Hematopoietic multipotent progenitor cell treated with erythropoietin and hydrocortisone succinate and interleukin-3 and kit ligand, for 6 days (in vitro differentiated cells): Measurements from ENCODE around the gene TMBIM1.

Experiments
- DNase-seq: peaks from one replicate; pipeline ENCODE4 v3.0.0-alpha.2; 2015

The TMBIM1 gene

GRCh38 chr2:218292048-218293014 lies at the start of gene TMBIM1:
TSS of gene TMBIM1 (minus strand) at chr2:218292503. CDS start at chr2:218282141, 10,362 bp downstream.
- DNase-seq = peak; percentile 91

GRCh38 chr2:218341381-218341780 lies 49.1 kb upstream of the TMBIM1 start:
- no peak for DNase-seq

- no peak for DNase-seq
Measured at GRCh38 chr2:218340656-218341055, 48.4 kb upstream of the TMBIM1 start.

GRCh38 chr2:218334531-218334930 lies 42.2 kb upstream of the TMBIM1 start:
- no peak for DNase-seq

- peak; percentile 93 for DNase-seq
Measured at GRCh38 chr2:218332920-218333645, 40.8 kb upstream of the TMBIM1 start.

- DNase-seq = peak; percentile 50
Measured at GRCh38 chr2:218332288-218332687, 40.0 kb upstream of the TMBIM1 start.

- no peak for DNase-seq
Measured at GRCh38 chr2:218331745-218332144, 39.4 kb upstream of the TMBIM1 start.

- no peak for DNase-seq
Measured at GRCh38 chr2:218329826-218330593, 37.7 kb upstream of the TMBIM1 start.

GRCh38 chr2:218329027-218329825 lies 36.9 kb upstream of the TMBIM1 start:
- peak; percentile 38 for DNase-seq

- no peak for DNase-seq
Measured at GRCh38 chr2:218328294-218328693, 36.0 kb upstream of the TMBIM1 start.

GRCh38 chr2:218327451-218328210 lies 35.3 kb upstream of the TMBIM1 start:
- peak; percentile 70 for DNase-seq

GRCh38 chr2:218326315-218326714 lies 34.0 kb upstream of the TMBIM1 start:
- DNase-seq = no peak

- DNase-seq = no peak
Measured at GRCh38 chr2:218325566-218326160, 33.4 kb upstream of the TMBIM1 start.

- peak; percentile 36 for DNase-seq
Measured at GRCh38 chr2:218323526-218324472, 31.5 kb upstream of the TMBIM1 start.

- peak; percentile 88 for DNase-seq
Measured at GRCh38 chr2:218322768-218323525, 30.6 kb upstream of the TMBIM1 start.

GRCh38 chr2:218320704-218321336 lies 28.5 kb upstream of the TMBIM1 start:
- no peak for DNase-seq

GRCh38 chr2:218319813-218320365 lies 27.6 kb upstream of the TMBIM1 start:
- DNase-seq = peak; percentile 55

GRCh38 chr2:218318241-218318640 lies 25.9 kb upstream of the TMBIM1 start:
- no peak for DNase-seq
